Measurements from ENCODE around the gene SPATA31C1. TPM values are rescaled to one million over a fixed set of nuclear protein-coding genes. Genes with fewer than 3 reads are reported as not detected.

Gene SPATA31C1
- total and polyA plus RNA-seq, 2 of the 13 experiments (the other 11 are each of a cell fraction or from before 2014, with no cell fraction given), result not detected

- H3K4me1 ChIP-seq (ENCODE audit: insufficient read depth, low read length), result no peaks in the 10 kb centered on the region
- no peak overlapping the region for H3K4me3 ChIP-seq (replicated peaks in 1 of 3; ENCODE audit: insufficient read depth in 1 of 3, low read depth in 2 of 3, low read length in 3 of 3)
- H3K4me2 ChIP-seq (ENCODE audit: low read depth, low read length), result no peak overlapping the region
- H3K79me2 ChIP-seq (ENCODE audit: insufficient read depth, low read length), result no peaks in the 10 kb centered on the region
- no peaks in the 10 kb centered on the region for H3K9me3 ChIP-seq (ENCODE audit: low read length)
- in situ Hi-C loops (cut with HindIII; ENCODE audit: extremely low pct_ligation_motif_present, low pct_unique_long_range_greater_than_20kb), result no loop called here
- FAIRE-seq (no peak), DNase-seq (ENCODE audit: low spot score) (no peak), ATAC-seq (no peak; the same call in 2 of the 3 replicates)
- no peak overlapping the region for H2AFZ ChIP-seq (ENCODE audit: low read length)
- no TSS peak for BruUV-seq (replicated peaks)
- H4K20me1 ChIP-seq (ENCODE audit: insufficient read depth, low read length), result no peaks in the 10 kb centered on the region
- intact Hi-C loops (cut with micrococcal nuclease; ENCODE audit: unreplicated experiment), result no loop called here
- no peak overlapping the region for H3K9ac ChIP-seq (ENCODE audit: insufficient read depth, low read depth, low read length)
- ChIA-PET POLR2A (no interaction called here), CTCF (ENCODE audit: low intra/inter-chr PET ratio, low total read pairs) (no interaction called here)
- WGBS (ENCODE audit: low lambda C conversion rate), result 0% methylated on average over 2 of the region's 4 CpGs
- peaks cover 4 to 26% of the 10 kb centered on the region in 2 experiments; a peak in 4 of 5 replicates for H3K27me3 ChIP-seq (ENCODE audit: control insufficient read depth in 1 of 2, insufficient read depth in 2 of 2, low read length in 2 of 2)
- H3K36me3 ChIP-seq (replicated peaks in 1 of 2; ENCODE audit: control insufficient read depth in 1 of 2, insufficient read depth in 2 of 2, low read length in 2 of 2), result no peaks in the 10 kb centered on the region
- H3K27ac ChIP-seq (ENCODE audit: extremely low read length, insufficient read depth, low read length), result no peak overlapping the region
- TF ChIP-seq ZNF792 (CRISPR knock-in tag; IDR thresholded peaks at IDR 0.05), result no peak
- TF ChIP-seq ZFY (CRISPR knock-in tag; IDR thresholded peaks at IDR 0.05), result no peak
- TF ChIP-seq PREB (CRISPR knock-in tag; IDR thresholded peaks at IDR 0.05), result no peak
- TF ChIP-seq DR1 (CRISPR knock-in tag; IDR thresholded peaks at IDR 0.05), result no peak
- no peak for TF ChIP-seq HMG20B (CRISPR knock-in tag; conservative IDR thresholded peaks at IDR 0.05)
- no peak for TF ChIP-seq ZKSCAN5 (CRISPR knock-in tag; IDR thresholded peaks at IDR 0.05)
- no peak for TF ChIP-seq ZBTB40 (IDR thresholded peaks at IDR 0.05)
- TF ChIP-seq ZBTB40 (CRISPR knock-in tag; IDR thresholded peaks at IDR 0.05), result no peak
Measured at GRCh38 chr9:87889882-87890252, 27.9 kb upstream of the SPATA31C1 start.
